CD1c-positive myeloid dendritic cell (primary cell): ENCODE data around the gene COL5A1.
A peak's percentile ranks its signal among the peaks of the same experiment; 100 is the strongest.
"Not testable (repeated sequence)": the region's sequence is repeated elsewhere in the genome, so short reads cannot be mapped to it uniquely, and the experiment has no call there.

ENCODE experiments used
- DNase-seq: peaks from one replicate; pipeline ENCODE4 v3.0.0-alpha.2; 2016; ENCODE audit errors: extremely low spot score

The COL5A1 gene

GRCh38 chr9:134655586-134656333 is 14.2 kb downstream of the COL5A1 start:
- DNase-seq, result no peak

DNA sequence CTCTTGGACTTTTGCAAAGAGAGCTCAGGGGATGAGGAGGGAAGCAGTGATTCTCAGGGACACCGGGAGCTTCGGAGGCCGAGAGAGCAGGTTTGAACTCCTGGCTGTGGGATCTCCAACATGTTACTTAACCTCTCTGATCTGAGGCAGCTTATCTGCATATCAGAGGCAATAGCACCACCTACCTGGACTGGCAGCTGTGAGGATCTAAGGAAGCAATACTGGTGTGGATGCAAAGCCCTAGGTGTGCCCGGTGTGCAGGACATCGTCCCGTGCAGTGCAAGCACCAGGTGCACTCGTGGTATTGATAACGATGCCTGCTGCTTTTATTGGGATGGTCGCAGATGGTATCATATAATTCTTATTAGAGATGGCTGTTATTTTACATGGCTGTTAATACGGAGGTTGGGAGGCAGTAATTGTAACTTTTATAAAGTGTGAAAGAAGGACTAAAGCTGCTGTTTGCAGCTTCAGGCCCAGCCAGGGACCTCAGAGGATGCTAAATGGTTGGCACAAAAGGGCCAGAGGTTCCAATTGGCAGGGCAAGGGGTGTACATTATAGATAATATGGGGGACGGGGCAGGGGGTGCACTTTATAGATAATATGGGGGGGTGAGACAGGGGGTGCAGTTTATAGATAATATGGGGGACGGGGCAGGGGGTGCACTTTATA is 14.9 kb downstream of the COL5A1 start:
- no peak for DNase-seq

DNA sequence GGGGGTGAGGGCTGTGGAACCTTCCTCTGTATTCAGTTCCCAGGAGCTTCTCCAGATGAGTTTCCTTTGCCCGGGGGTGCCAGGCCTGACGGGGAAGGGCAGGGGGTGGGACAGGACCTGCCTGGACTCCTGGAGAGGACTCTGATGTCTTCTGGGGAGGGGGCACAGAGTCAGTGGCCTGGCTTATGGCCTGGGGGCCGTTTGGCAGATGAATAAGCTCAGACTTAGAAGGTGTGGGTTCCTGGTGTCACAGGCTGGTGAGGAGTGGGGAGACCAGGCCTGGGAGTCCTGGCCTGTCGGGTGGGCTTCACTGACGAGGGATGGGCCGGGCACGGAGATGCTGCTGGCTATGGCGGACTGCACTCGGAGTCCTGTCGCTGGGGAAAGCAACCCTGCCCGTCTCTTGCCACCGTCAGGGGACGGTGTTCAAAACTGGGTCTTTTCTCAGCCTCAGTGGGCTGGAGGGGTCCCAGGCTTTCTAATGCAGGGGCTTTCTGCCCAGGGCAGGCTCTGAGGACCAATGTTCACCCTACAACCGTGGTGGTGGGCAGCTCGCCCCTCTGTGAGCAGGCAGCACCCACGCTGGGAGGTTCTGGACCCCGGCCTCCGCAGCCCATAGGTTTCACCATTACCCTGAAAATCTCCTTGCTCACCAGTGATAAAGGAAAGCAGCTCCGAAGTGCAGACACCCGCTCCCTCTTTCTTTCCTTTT is 16.2 kb downstream of the COL5A1 start:
- no peak for DNase-seq

DNA sequence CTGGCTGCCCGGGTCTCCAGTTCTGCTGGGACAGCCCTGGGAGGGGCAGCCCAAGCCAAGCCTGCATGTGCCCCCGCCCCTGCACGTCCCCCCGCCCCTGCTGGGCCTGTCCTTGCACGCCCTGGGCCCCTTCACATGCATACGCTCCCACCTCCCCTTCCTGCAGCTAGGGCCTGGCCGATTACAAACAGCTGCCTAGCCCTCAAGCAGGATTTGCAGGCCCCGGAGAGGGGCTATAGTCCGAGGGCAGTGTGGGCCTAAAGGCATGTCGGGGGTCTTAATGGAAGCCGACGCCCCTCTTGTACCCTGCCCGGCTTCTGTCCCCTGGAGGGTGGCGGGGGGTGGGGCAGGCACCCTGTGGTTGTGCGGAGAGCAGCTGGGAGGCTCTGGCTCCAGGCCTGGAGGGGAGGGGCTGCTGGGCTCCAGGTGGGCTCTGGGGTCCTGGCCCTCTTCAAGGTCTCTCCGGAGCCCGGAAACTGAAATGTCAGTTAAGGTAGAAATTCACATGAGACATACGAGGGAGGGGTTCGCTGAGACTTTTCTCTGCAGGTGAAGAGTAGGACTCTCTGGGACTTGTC is 16.9 kb downstream of the COL5A1 start:
- DNase-seq, result no peak

DNA sequence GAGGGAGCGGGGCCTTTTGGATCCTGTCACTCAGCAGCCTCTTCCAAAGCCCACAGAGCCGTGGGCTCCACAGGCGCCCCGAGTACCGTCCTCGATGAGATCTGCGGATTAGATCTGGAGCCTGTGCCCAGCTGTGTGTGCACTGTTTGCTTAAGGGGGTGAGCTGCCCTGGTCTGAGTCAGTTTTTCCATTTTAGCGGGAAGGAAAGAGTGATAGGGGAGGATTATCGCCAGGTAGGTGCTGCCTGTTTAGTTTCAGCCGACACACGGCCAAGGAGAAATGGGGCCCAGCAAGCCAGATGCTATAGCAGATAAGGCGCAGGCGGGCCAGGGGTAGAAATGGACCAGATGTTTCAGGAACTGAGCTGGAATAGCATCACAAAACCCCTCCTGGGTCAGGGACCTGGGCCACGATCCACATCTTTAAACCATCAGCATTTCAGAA is 18.1 kb downstream of the COL5A1 start:
- DNase-seq, result no peak

GRCh38 chr9:134660407-134660806 is 18.8 kb downstream of the COL5A1 start:
- no peak for DNase-seq

GRCh38 chr9:134661299-134661698 is 19.7 kb downstream of the COL5A1 start:
- DNase-seq, result no peak

DNA sequence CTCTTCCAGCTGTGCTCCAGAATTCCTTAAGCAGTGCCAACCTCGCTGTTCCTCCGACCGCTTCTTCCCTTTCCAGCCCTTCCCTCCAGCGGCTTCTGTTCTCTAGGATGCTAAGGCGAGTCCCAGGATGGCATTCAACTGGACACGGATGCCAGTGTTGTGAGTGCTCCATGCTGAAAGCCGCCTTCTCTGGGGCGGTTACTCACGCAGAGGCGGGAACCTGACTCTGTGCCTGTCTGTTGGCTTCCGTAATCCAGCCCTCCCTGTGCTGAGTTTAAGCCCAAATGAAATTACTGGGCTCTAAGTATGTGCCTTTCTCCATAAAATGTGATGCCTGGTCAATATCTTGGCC is 20.2 kb downstream of the COL5A1 start:
- DNase-seq, result no peak

DNA sequence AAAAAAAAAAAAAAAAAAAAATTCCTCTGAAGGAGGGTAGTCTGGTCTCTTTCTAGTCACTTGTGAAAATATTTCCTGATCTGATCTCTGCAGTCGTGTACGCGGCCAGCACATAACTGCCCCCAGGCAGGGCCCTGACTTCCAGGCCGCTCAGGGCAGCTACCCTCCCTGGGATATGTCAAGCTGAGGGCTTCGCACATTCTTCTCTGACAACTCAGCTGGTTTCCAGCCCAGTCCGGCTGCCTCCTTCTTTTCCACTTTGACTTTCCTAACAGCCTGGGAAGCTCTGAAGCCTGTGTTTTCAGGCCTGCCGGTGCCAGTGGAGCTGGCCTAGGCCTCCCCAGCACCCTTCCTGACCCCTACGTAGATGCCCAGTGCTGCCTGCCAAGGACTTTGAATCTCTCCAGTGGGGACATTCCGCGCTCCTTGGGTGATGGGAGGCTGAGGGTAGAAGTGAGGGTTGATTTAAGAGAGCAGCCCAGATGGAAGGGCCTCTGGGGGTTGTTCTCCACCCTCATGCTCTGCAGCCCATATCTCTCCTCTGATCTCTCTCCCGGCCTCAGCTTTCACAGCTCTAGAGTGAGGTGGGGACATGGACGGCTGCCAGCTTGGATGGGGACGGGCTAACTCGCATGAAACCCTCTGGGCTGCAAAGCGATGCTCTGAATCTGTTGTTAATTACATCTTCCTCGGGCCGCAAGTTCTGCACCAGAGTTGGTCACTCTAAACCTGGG is 20.7 kb downstream of the COL5A1 start:
- DNase-seq, result no peak

- no peak for DNase-seq
These were observed 21.5 kb downstream of the COL5A1 start for GRCh38 chr9:134663084-134663483.

DNA sequence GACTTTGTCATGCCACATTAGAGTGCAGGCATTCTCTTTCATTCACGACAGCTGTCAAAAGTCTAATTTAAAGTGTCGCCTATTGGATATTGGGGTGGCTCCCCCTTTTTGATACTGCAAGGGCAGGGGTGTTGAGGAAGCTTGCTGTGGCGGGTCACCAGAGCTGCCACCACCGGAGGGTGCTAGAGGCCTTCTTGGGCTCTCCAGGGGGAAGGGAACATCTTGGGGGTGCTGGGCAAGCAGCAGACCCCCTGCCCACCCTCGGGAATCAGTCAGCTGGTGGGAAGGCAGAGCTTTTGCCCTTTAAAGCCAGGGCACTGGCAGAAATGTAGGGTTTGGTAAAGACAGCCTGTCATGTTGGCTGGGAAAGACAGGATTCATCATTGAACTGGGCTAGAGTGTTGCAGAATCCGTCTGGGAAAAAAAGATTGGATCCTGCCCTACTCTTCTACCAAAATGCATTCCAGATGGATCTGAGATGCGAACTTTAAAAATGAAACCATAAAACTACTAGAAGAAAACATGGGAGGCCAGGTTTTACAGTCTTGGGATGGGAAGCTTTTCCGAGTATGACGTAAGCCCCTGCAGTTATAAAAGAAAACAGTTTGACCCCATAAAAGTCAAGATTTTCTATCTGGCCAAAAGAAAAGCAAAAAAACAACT is 22.3 kb downstream of the COL5A1 start:
- no peak for DNase-seq

DNA sequence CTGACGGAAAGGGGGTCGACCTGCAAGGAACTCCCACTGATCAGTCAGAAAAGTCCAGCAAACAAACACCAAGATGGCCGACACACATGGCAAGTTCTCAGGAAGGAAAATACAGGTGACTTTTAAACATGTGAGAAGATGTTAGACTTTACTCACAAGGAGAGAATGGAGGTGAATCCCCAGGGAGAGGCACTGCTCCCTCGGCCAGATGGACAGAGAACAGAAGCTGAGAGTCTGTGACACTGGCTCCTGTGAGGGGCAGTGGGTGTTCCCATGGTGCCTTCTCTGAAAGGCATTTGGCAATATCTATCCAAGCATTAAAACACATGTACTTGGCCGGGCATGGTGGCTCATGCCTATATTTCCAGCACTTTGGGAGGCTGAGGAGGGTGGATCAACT is 22.8 kb downstream of the COL5A1 start:
- no peak for DNase-seq

DNA sequence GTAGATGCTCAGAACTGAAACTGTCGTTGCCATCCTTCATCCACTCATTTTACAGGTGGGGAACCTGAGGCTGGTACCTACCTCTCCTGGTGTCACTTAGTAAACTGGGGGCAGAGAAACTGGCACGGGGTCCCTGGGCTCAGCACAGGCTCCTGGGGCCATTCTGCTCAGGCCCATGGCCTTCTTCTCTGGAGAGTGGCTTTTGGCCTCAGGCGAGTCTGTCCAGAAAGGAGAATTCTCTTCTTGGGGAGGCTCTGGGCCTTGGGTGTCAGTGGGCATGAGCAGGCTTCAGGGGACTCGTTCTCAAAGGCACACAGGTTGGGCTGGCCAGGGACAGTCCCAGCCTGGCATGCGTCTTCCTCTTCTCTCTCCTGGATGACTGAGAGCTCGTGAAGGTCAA is 24.6 kb downstream of the COL5A1 start:
- no peak for DNase-seq

DNA sequence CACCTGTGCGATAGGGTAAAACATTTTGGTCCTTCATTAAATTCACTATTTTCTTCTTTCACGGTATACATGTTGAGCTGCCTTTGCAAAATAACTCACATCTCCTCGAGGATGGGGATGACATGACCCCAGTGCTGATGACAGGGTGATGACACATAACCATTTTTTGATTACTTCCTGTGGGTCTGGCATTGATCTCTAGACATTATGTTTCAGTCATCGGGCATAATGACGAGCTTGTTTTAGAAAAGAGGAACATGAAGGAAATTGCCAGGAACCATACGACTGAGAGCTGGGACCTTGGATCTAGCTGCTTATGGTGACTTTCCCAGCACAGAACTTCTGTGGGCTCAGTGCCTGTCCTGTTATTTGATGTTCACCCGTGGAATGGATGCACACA is 25.2 kb downstream of the COL5A1 start:
- DNase-seq, result peak; percentile 27

- DNase-seq, result not testable (repeated sequence)
These were observed 27.4 kb downstream of the COL5A1 start for GRCh38 chr9:134668977-134669376.

DNA sequence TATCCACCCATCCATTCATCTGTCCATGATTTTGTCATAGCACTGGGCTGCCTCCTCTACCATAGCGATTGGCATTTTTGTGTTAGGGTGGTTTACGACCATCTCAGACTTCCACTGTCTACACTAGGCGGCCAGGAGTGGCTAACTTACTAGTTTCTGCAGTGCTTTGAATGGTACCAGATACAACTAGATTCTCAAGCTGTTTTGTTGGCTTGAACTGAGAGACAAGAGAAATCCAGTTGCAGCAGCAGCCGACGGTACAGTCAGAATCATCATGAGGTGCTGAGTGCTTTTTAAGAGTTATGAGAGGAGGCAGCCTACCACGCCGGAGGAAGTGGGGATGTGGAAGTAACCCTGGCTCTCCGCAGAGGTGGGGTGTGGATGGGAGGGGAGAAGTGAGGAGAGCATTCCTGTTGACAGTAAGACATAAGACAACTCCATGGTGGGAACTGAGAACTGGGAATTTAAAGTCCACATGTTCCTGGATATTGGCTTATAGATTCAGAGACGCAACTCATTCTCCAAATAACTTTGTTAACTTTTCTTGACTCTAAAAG is 27.9 kb downstream of the COL5A1 start:
- DNase-seq, result no peak

DNA sequence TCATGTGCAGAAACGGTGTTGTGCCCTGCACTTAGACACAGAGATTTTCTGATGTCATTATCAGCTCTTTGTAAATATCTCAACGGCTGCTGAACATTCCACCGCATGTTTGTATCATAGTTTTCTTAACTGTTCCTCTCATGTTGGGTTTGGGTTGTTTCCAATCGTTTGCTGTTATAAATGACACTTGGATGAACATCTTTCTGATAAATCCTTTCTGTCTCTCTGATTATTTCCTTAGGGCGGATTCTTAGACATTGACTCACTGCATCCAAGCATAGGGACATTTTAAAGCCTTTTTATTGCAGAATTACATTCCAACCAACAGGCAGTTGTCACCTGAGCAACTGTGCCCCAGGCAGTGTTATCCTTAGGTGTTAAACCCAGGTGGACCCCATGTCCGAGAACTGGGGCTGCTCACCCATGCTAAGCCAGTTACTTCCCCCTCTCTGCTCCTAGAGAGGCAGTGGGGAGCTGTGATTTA is 28.5 kb downstream of the COL5A1 start:
- no peak for DNase-seq

- no peak for DNase-seq
These were observed 29.3 kb downstream of the COL5A1 start for GRCh38 chr9:134670851-134671281.

- no peak for DNase-seq
These were observed 29.9 kb downstream of the COL5A1 start for GRCh38 chr9:134671341-134672113.

- no peak for DNase-seq
These were observed 34.8 kb downstream of the COL5A1 start for GRCh38 chr9:134676361-134676760.
